SK-N-SH treated with all-trans-retinoic acid at 6 μM for 48 hours (cell line): ENCODE measurements around the gene FBXO10.

Experiments used
- ATAC-seq: fragments of 200-7000 bp; cut with Tn5 transposase; 3 replicates; pipeline ENCODE4 v1.9.1; 2020; ENCODE audit warnings: mild to moderate bottlenecking, moderate library complexity
- ARNTL ChIP-seq: fragments of 450-650 bp; formaldehyde crosslinking; IDR thresholded peaks from 2 replicates; pipeline ENCODE4 v1.5.0; 2020; ENCODE audit warnings: low read depth, mild to moderate bottlenecking, moderate library complexity, borderline replicate concordance
- BACH2 ChIP-seq: fragments of 250-450 bp; sonication (Bioruptor Pico); IDR thresholded peaks from 2 replicates; pipeline ENCODE4 v1.9.0; 2021; ENCODE audit warnings: mild to moderate bottlenecking, borderline replicate concordance
- CSDC2 ChIP-seq: fragments of 250-450 bp; sonication (Bioruptor Pico); IDR thresholded peaks from 2 replicates; pipeline ENCODE4 v1.5.0; 2020; ENCODE audit warnings: mild to moderate bottlenecking, moderate library complexity
- ESRRG ChIP-seq: fragments of 250-450 bp; sonication (Bioruptor Pico); IDR thresholded peaks from 2 replicates; pipeline ENCODE4 v1.6.1; 2021; ENCODE audit warnings: mild to moderate bottlenecking
- GLIS3 ChIP-seq: fragments of 250-450 bp; sonication (Bioruptor Pico); IDR thresholded peaks from 2 replicates; pipeline ENCODE4 v1.5.0; 2020; ENCODE audit warnings: mild to moderate bottlenecking, moderate library complexity
- OSR1 ChIP-seq: fragments of 250-450 bp; sonication (Bioruptor Pico); IDR thresholded peaks from 2 replicates; pipeline ENCODE4 v1.8.0; 2022; ENCODE audit warnings: moderate library complexity, mild to moderate bottlenecking, inconsistent platforms
- PPARA ChIP-seq: fragments of 250-450 bp; sonication (Bioruptor Pico); IDR thresholded peaks from 2 replicates; pipeline ENCODE4 v1.5.0; 2020; ENCODE audit warnings: mild to moderate bottlenecking, borderline replicate concordance
- RARB ChIP-seq: fragments of 250-450 bp; sonication (Bioruptor Pico); IDR thresholded peaks from 2 replicates; pipeline ENCODE4 v1.8.0; 2021; ENCODE audit warnings: mild to moderate bottlenecking, moderate library complexity
- SNAI2 ChIP-seq: fragments of 250-450 bp; sonication (Bioruptor Pico); IDR thresholded peaks from 2 replicates; pipeline ENCODE4 v1.5.0; 2020; ENCODE audit warnings: mild to moderate bottlenecking, moderate library complexity
- TCF4 ChIP-seq: fragments of 250-450 bp; sonication (Bioruptor Pico); IDR thresholded peaks from 2 replicates; pipeline ENCODE4 v1.8.0; 2021; ENCODE audit warnings: mild to moderate bottlenecking, moderate library complexity, borderline replicate concordance
- TOX ChIP-seq: fragments of 250-450 bp; sonication (Bioruptor Pico); IDR thresholded peaks from 2 replicates; pipeline ENCODE4 v1.8.0; 2021; ENCODE audit warnings: mild to moderate bottlenecking, moderate library complexity, borderline replicate concordance
- ZC3H10 ChIP-seq: fragments of 250-450 bp; sonication (Bioruptor Pico); IDR thresholded peaks from 2 replicates; pipeline ENCODE4 v1.5.1; 2021; ENCODE audit warnings: mild to moderate bottlenecking, moderate library complexity
- ZFP3 ChIP-seq: fragments of 250-450 bp; sonication (Bioruptor Pico); IDR thresholded peaks from 2 replicates; pipeline ENCODE4 v1.5.0; 2020; ENCODE audit warnings: mild to moderate bottlenecking, moderate library complexity
- ZFP30 ChIP-seq: fragments of 450-650 bp; formaldehyde crosslinking; IDR thresholded peaks from 2 replicates; pipeline ENCODE4 v1.5.0; 2022; ENCODE audit warnings: mild to moderate bottlenecking, moderate library complexity
- ZNF565 ChIP-seq: fragments of 450-650 bp; formaldehyde crosslinking; conservative IDR thresholded peaks from 2 replicates; pipeline ENCODE4 v1.5.0; 2020; ENCODE audit warnings: low read depth, mild to moderate bottlenecking, moderate library complexity
- ZNF70 ChIP-seq: fragments of 450-650 bp; formaldehyde crosslinking; IDR thresholded peaks from 2 replicates; pipeline ENCODE4 v1.5.0; 2020; ENCODE audit warnings: mild to moderate bottlenecking, moderate library complexity
- ZNF8 ChIP-seq: fragments of 450-650 bp; formaldehyde crosslinking; IDR thresholded peaks from 2 replicates; pipeline ENCODE4 v1.5.0; 2020; ENCODE audit warnings: mild to moderate bottlenecking, moderate library complexity
- TF ChIP-seq, protein P1 (sequence below): fragments of 250-450 bp; sonication (Bioruptor Pico); IDR thresholded peaks from 2 replicates; pipeline ENCODE4 v1.5.0; 2020; ENCODE audit warnings: mild to moderate bottlenecking, moderate library complexity
- TF ChIP-seq, protein P2 (sequence below): fragments of 250-450 bp; sonication (Bioruptor Pico); IDR thresholded peaks from 2 replicates; pipeline ENCODE4 v1.5.1; 2020; ENCODE audit warnings: low read depth, mild to moderate bottlenecking, moderate library complexity
- TF ChIP-seq, protein P3 (sequence below): fragments of 250-450 bp; sonication (Bioruptor Pico); IDR thresholded peaks from 2 replicates; pipeline ENCODE4 v1.8.0; 2020; ENCODE audit warnings: mild to moderate bottlenecking, moderate library complexity, borderline replicate concordance
- TF ChIP-seq, protein P4 (sequence below): fragments of 250-450 bp; sonication (Bioruptor Pico); IDR thresholded peaks from 2 replicates; pipeline ENCODE4 v1.8.0; 2021; ENCODE audit warnings: low read depth, mild to moderate bottlenecking, moderate library complexity, borderline replicate concordance
- TF ChIP-seq, protein P5 (sequence below): fragments of 250-450 bp; sonication (Bioruptor Pico); IDR thresholded peaks from 2 replicates; pipeline ENCODE4 v1.5.1; 2021; ENCODE audit warnings: mild to moderate bottlenecking, moderate library complexity

The FBXO10 gene

DNA sequence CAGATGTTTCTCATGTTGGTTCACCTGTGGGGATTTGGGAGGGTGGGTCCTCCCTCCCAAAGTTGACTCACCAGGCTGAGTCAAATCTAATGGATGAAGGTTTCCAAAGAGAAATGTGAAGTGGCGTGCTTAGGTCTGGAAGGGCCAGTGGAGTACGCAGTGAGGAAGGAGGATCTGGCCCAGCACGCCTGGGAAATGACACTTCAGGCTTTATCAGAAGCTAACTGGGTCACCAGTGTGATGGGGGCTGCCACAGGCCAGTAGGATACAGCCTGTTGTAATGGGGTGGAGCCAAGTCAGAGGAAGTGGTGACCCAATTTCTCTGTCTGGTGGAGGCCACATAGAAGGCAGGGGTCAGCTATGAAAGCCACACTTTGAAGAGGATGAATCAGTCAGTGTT, 72.4 kb downstream of the FBXO10 start:
- TF ChIP-seq BACH2 (CRISPR knock-in tag) (no peak), ZNF70 (CRISPR knock-in tag) (no peak), PPARA (CRISPR knock-in tag) (no peak), ZFP30 (no peak), ZNF8 (CRISPR knock-in tag) (no peak), ZNF565 (no peak), ZC3H10 (no peak), RARB (no peak), ZFP3 (CRISPR knock-in tag) (no peak), CSDC2 (CRISPR knock-in tag) (no peak), GLIS3 (CRISPR knock-in tag) (no peak), OSR1 (no peak), SNAI2 (CRISPR knock-in tag) (no peak), TOX (no peak), TCF4 (CRISPR knock-in tag) (no peak), ARNTL (no peak)
- TF ChIP-seq, protein P1, sequence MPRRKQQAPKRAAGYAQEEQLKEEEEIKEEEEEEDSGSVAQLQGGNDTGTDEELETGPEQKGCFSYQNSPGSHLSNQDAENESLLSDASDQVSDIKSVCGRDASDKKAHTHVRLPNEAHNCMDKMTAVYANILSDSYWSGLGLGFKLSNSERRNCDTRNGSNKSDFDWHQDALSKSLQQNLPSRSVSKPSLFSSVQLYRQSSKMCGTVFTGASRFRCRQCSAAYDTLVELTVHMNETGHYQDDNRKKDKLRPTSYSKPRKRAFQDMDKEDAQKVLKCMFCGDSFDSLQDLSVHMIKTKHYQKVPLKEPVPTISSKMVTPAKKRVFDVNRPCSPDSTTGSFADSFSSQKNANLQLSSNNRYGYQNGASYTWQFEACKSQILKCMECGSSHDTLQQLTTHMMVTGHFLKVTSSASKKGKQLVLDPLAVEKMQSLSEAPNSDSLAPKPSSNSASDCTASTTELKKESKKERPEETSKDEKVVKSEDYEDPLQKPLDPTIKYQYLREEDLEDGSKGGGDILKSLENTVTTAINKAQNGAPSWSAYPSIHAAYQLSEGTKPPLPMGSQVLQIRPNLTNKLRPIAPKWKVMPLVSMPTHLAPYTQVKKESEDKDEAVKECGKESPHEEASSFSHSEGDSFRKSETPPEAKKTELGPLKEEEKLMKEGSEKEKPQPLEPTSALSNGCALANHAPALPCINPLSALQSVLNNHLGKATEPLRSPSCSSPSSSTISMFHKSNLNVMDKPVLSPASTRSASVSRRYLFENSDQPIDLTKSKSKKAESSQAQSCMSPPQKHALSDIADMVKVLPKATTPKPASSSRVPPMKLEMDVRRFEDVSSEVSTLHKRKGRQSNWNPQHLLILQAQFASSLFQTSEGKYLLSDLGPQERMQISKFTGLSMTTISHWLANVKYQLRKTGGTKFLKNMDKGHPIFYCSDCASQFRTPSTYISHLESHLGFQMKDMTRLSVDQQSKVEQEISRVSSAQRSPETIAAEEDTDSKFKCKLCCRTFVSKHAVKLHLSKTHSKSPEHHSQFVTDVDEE = no peak
- TF ChIP-seq, protein P2, sequence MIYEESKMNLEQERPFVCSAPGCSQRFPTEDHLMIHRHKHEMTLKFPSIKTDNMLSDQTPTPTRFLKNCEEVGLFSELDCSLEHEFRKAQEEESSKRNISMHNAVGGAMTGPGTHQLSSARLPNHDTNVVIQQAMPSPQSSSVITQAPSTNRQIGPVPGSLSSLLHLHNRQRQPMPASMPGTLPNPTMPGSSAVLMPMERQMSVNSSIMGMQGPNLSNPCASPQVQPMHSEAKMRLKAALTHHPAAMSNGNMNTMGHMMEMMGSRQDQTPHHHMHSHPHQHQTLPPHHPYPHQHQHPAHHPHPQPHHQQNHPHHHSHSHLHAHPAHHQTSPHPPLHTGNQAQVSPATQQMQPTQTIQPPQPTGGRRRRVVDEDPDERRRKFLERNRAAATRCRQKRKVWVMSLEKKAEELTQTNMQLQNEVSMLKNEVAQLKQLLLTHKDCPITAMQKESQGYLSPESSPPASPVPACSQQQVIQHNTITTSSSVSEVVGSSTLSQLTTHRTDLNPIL = no peak
- TF ChIP-seq, protein P3, sequence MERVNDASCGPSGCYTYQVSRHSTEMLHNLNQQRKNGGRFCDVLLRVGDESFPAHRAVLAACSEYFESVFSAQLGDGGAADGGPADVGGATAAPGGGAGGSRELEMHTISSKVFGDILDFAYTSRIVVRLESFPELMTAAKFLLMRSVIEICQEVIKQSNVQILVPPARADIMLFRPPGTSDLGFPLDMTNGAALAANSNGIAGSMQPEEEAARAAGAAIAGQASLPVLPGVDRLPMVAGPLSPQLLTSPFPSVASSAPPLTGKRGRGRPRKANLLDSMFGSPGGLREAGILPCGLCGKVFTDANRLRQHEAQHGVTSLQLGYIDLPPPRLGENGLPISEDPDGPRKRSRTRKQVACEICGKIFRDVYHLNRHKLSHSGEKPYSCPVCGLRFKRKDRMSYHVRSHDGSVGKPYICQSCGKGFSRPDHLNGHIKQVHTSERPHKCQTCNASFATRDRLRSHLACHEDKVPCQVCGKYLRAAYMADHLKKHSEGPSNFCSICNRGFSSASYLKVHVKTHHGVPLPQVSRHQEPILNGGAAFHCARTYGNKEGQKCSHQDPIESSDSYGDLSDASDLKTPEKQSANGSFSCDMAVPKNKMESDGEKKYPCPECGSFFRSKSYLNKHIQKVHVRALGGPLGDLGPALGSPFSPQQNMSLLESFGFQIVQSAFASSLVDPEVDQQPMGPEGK = no peak
- TF ChIP-seq, protein P4, sequence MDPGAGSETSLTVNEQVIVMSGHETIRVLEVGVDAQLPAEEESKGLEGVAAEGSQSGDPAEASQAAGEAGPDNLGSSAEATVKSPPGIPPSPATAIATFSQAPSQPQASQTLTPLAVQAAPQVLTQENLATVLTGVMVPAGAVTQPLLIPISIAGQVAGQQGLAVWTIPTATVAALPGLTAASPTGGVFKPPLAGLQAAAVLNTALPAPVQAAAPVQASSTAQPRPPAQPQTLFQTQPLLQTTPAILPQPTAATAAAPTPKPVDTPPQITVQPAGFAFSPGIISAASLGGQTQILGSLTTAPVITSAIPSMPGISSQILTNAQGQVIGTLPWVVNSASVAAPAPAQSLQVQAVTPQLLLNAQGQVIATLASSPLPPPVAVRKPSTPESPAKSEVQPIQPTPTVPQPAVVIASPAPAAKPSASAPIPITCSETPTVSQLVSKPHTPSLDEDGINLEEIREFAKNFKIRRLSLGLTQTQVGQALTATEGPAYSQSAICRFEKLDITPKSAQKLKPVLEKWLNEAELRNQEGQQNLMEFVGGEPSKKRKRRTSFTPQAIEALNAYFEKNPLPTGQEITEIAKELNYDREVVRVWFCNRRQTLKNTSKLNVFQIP (CRISPR knock-in tag) = no peak

DNA sequence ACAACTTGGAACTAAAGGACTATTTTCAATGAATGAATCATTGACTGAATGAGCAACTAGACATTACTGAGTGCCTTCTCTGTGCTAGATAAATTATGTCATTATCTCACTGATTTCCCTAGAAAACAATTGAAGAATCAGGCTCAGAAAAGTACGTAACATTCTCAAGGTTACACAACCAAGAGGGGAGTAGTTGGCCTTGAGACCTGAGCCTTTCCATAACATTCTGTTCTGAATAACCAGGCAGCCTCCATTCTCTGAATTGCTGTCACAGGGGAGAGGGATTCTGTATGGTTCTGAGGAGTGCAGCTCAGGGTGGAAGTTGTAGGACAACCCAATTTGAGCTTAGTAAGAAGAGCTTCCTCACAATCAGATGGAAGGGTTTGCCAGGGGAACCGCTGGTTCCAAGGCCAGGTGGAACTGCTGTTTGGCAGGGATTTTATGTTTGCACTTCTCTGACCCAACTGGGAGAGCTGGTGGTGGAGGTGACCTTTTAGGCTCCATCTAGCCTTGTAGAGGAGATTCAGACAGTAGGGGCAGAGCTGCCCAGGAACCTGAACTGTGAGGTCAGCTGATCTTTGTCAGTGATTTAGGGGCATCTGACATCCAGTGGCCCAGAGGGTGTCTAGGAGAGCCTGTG, 74.1 kb downstream of the FBXO10 start:
- TF ChIP-seq PPARA (CRISPR knock-in tag) = no peak
- TF ChIP-seq, protein P3 = no peak
- TF ChIP-seq ZNF565 = no peak
- no peak for TF ChIP-seq ZNF70 (CRISPR knock-in tag)
- TF ChIP-seq BACH2 (CRISPR knock-in tag) = no peak
- no peak for TF ChIP-seq ESRRG (CRISPR knock-in tag)
- no peak for TF ChIP-seq OSR1
- no peak for TF ChIP-seq ZNF8 (CRISPR knock-in tag)
- TF ChIP-seq, protein P4 (CRISPR knock-in tag) = no peak
- no peak for TF ChIP-seq SNAI2 (CRISPR knock-in tag)
- no peak for TF ChIP-seq TOX
- no peak for TF ChIP-seq TCF4 (CRISPR knock-in tag)
- no peak for TF ChIP-seq ARNTL
- TF ChIP-seq, protein P5, sequence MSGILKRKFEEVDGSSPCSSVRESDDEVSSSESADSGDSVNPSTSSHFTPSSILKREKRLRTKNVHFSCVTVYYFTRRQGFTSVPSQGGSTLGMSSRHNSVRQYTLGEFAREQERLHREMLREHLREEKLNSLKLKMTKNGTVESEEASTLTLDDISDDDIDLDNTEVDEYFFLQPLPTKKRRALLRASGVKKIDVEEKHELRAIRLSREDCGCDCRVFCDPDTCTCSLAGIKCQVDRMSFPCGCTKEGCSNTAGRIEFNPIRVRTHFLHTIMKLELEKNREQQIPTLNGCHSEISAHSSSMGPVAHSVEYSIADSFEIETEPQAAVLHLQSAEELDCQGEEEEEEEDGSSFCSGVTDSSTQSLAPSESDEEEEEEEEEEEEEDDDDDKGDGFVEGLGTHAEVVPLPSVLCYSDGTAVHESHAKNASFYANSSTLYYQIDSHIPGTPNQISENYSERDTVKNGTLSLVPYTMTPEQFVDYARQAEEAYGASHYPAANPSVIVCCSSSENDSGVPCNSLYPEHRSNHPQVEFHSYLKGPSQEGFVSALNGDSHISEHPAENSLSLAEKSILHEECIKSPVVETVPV (CRISPR knock-in tag) = no peak
- TF ChIP-seq ZFP3 (CRISPR knock-in tag) = no peak
- TF ChIP-seq, protein P2 = no peak
- no peak for ATAC-seq

More for the DNA sequence above, 72.4 kb downstream of the FBXO10 start:
- ATAC-seq = no peak
